Natural killer cell (primary cell): ENCODE results near the gene NTMT1. TPM values are rescaled to one million over a fixed set of nuclear protein-coding genes. Genes with fewer than 3 reads are reported as not detected.

Experiments
- ATAC-seq, 3 donors: fragments of 150-1000 bp in 2 of 3; fragments of 200-7000 bp in 1 of 3; cut with Tn5 transposase; 1 replicate in 1 of 3; 2 replicates in 2 of 3; pipeline ENCODE4 v1.10.0; 2021; ENCODE audit warnings: mild to moderate bottlenecking in 2 of 3, moderate library complexity in 2 of 3
- DNase-seq, 2 donors: peaks; one replicate each; pipeline versions ENCODE4 v3.0.0 to v3.0.0-alpha.2; 2013 to 2021; ENCODE audit warnings: mixed read lengths in 1 of 2
- H3K27ac ChIP-seq: one replicate; pipeline ENCODE4 v1.5.1; 2013; ENCODE audit warnings: mild to moderate bottlenecking, low read length
- H3K27me3 ChIP-seq: one replicate; pipeline ENCODE4 v1.6.1; 2013; ENCODE audit warnings: low read length; ENCODE audit not compliant: control insufficient read depth, insufficient read depth
- H3K36me3 ChIP-seq: one replicate; pipeline ENCODE4 v1.6.1; 2013; ENCODE audit warnings: low read length; ENCODE audit not compliant: control insufficient read depth, insufficient read depth
- H3K4me1 ChIP-seq: one replicate; pipeline ENCODE4 v1.6.1; 2013; ENCODE audit warnings: low read length; ENCODE audit not compliant: control insufficient read depth, insufficient read depth
- H3K4me3 ChIP-seq: one replicate; pipeline ENCODE4 v1.5.1; 2013; ENCODE audit warnings: low read length
- H3K9me3 ChIP-seq: one replicate; pipeline ENCODE4 v1.6.1; 2013; ENCODE audit warnings: low read length; ENCODE audit not compliant: control insufficient read depth, insufficient read depth
- H3K27ac Mint-ChIP-seq, 2 donors: one replicate each; pipeline ENCODE4 v1.8.0; 2022; ENCODE audit warnings: mild to moderate bottlenecking in 2 of 2, mixed read lengths in 2 of 2, moderate library complexity in 1 of 2
- H3K27me3 Mint-ChIP-seq, 2 donors: one replicate each; pipeline ENCODE4 v1.8.0; 2022; ENCODE audit warnings: low read depth in 2 of 2, mixed read lengths in 2 of 2
- H3K36me3 Mint-ChIP-seq: one replicate; pipeline ENCODE4 v1.8.0; 2022; ENCODE audit warnings: mixed read lengths
- H3K4me1 Mint-ChIP-seq, 2 donors: one replicate each; pipeline ENCODE4 v1.8.0; 2022; ENCODE audit warnings: mixed read lengths in 2 of 2
- H3K4me3 Mint-ChIP-seq: one replicate; pipeline ENCODE4 v1.8.0; 2022; ENCODE audit warnings: mild to moderate bottlenecking, moderate library complexity, mixed read lengths
- H3K9me3 Mint-ChIP-seq, 2 donors: one replicate each; pipeline ENCODE4 v1.8.0; 2022; ENCODE audit warnings: mixed read lengths in 2 of 2
- WGBS: methylation state at CpG from one replicate; pipeline ENCODE4 v1.1.7; 2013; ENCODE audit warnings: missing lambda C conversion rate; ENCODE audit not compliant: insufficient coverage; 5-methylcytosine and 5-hydroxymethylcytosine counted together
- intact Hi-C: fragments of 100-400 bp; cut with micrococcal nuclease; formaldehyde crosslinking; loops from one replicate; pipeline ENCODE4 v1.14.2; 2022
- total RNA-seq, 4 donors: library from RNA; stranded (reverse); fragments of 120-200 nt in 1 of 4; gene quantifications; one replicate each; pipeline versions ENCODE4 v1.2.3 to v1.2.4, GENCODE V29; 2013 to 2022
- TF ChIP-seq, protein P1 (sequence below): fragments of 200-600 bp; IDR thresholded peaks from one replicate; pipeline ENCODE4 v1.8.0; 2022; ENCODE audit warnings: antibody characterized with exemption

The NTMT1 gene
- total RNA-seq, 3 donors from 2014 or later (not counting 1 experiment from before 2014, with no cell fraction given), result 17.1 to 23.5 (median 17.1) TPM

GRCh38 chr9:129613520-129614175, 12.3 kb upstream of the NTMT1 start:
- TF ChIP-seq, protein P1, sequence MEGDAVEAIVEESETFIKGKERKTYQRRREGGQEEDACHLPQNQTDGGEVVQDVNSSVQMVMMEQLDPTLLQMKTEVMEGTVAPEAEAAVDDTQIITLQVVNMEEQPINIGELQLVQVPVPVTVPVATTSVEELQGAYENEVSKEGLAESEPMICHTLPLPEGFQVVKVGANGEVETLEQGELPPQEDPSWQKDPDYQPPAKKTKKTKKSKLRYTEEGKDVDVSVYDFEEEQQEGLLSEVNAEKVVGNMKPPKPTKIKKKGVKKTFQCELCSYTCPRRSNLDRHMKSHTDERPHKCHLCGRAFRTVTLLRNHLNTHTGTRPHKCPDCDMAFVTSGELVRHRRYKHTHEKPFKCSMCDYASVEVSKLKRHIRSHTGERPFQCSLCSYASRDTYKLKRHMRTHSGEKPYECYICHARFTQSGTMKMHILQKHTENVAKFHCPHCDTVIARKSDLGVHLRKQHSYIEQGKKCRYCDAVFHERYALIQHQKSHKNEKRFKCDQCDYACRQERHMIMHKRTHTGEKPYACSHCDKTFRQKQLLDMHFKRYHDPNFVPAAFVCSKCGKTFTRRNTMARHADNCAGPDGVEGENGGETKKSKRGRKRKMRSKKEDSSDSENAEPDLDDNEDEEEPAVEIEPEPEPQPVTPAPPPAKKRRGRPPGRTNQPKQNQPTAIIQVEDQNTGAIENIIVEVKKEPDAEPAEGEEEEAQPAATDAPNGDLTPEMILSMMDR, result no peak
- no peaks in the 10 kb centered on the region for H3K9me3 Mint-ChIP-seq
- H3K27ac Mint-ChIP-seq, result no peak overlapping the region
- no peaks in the 10 kb centered on the region for H3K27me3 ChIP-seq
- no peaks in the 10 kb centered on the region for H3K36me3 ChIP-seq
- no peaks in the 10 kb centered on the region for H3K9me3 ChIP-seq
- H3K27me3 Mint-ChIP-seq, result peaks cover 0 to 7% of the 10 kb centered on the region in 2 donors
- H3K4me3 ChIP-seq, result no peak overlapping the region
- intact Hi-C loops, result no loop called here
- peaks cover 11 to 20% of the 10 kb centered on the region in 2 donors for H3K4me1 Mint-ChIP-seq
- no peak overlapping the region for H3K27ac ChIP-seq
- no peaks in the 10 kb centered on the region for H3K36me3 Mint-ChIP-seq
- no peak for ATAC-seq
- WGBS, result 62% methylated on average over 19 of the region's 19 CpGs
- no peak overlapping the region for H3K4me3 Mint-ChIP-seq
- no peak for DNase-seq
- peaks cover 23% of the 10 kb centered on the region for H3K4me1 ChIP-seq

GRCh38 chr9:129614932-129615331, 11.0 kb upstream of the NTMT1 start:
- H3K27ac Mint-ChIP-seq, result no peak overlapping the region
- DNase-seq, result no peak
- Histone ChIP-seq H3K27me3 (peaks cover 10% of the 10 kb centered on the region), H3K4me1 (peaks cover 14% of the 10 kb centered on the region), H3K36me3 (no peaks in the 10 kb centered on the region), H3K27ac (no peak overlapping the region), H3K4me3 (no peak overlapping the region), H3K9me3 (no peaks in the 10 kb centered on the region)
- no peaks in the 10 kb centered on the region for H3K9me3 Mint-ChIP-seq
- no peak overlapping the region for H3K4me3 Mint-ChIP-seq
- H3K4me1 Mint-ChIP-seq, result peaks cover 2 to 8% of the 10 kb centered on the region in 2 donors
- peaks cover 9% of the 10 kb centered on the region in 2 donors for H3K27me3 Mint-ChIP-seq
- 79% methylated on average over 10 of the region's 10 CpGs for WGBS
- intact Hi-C loops, result no loop called here
- H3K36me3 Mint-ChIP-seq, result no peaks in the 10 kb centered on the region
- TF ChIP-seq, protein P1, result no peak
- ATAC-seq, result no peak

- DNase-seq (no peak), ATAC-seq (no peak)
- Mint-ChIP-seq H3K27ac (no peak overlapping the region), H3K4me3 (no peak overlapping the region), H3K27me3 (peaks cover 9% of the 10 kb centered on the region in 2 donors), H3K9me3 (no peaks in the 10 kb centered on the region), H3K4me1 (peaks cover 0 to 6% of the 10 kb centered on the region in 2 donors), H3K36me3 (no peaks in the 10 kb centered on the region)
- 80% methylated on average over 31 of the region's 31 CpGs for WGBS
- Histone ChIP-seq H3K36me3 (no peaks in the 10 kb centered on the region), H3K4me1 (peaks cover 17% of the 10 kb centered on the region), H3K4me3 (no peak overlapping the region), H3K27me3 (peaks cover 12% of the 10 kb centered on the region), H3K9me3 (no peaks in the 10 kb centered on the region), H3K27ac (no peak overlapping the region)
- intact Hi-C loops, result no loop called here
- TF ChIP-seq, protein P1, result no peak
These were observed 10.3 kb upstream of the NTMT1 start for GRCh38 chr9:129615407-129616285.
